Lower lobe of right lung (tissue), 2 donors: Measurements from ENCODE around the gene TMEM119. TPM values are rescaled to one million over a fixed set of nuclear protein-coding genes. Genes with fewer than 3 reads are reported as not detected.
A peak's percentile ranks its signal among the peaks of the same experiment; 100 is the strongest.

Source experiments
- ATAC-seq, 2 donors: fragments of 200-7000 bp; cut with Tn5 transposase; one replicate each; pipeline ENCODE4 v1.9.1; 2020 to 2022; ENCODE audit warnings: mild to moderate bottlenecking in 2 of 2, moderate library complexity in 2 of 2
- DNase-seq: peaks from one replicate; pipeline ENCODE4 v3.0.0-alpha.2; 2020
- H3K27ac ChIP-seq: fragments of 200-600 bp; one replicate; pipeline ENCODE4 v1.8.0; 2022
- H3K27me3 ChIP-seq: fragments of 200-600 bp; one replicate; pipeline ENCODE4 v1.8.0; 2022; ENCODE audit warnings: low read depth
- H3K36me3 ChIP-seq: fragments of 200-600 bp; one replicate; pipeline ENCODE4 v1.8.0; 2022; ENCODE audit warnings: mild to moderate bottlenecking
- H3K4me1 ChIP-seq: fragments of 200-600 bp; one replicate; pipeline ENCODE4 v1.8.0; 2022
- H3K4me3 ChIP-seq: fragments of 200-600 bp; one replicate; pipeline ENCODE4 v1.8.0; 2022; ENCODE audit warnings: mild to moderate bottlenecking
- H3K9me3 ChIP-seq: fragments of 200-600 bp; one replicate; pipeline ENCODE4 v1.8.0; 2022
- CTCF ChIP-seq: fragments of 200-600 bp; IDR thresholded peaks from one replicate; pipeline ENCODE4 v1.8.0; 2022; ENCODE audit warnings: antibody characterized with exemption, mild to moderate bottlenecking
- intact Hi-C: fragments of 100-400 bp; cut with DNase I; formaldehyde crosslinking; loops from one replicate; pipeline ENCODE4 v1.11.0; 2022
- total RNA-seq: library from RNA; stranded (reverse); fragmentation: NEBNext Ultra II Directional; extraction: Animal tissue kit (Norgen Biotek cat#: 25700); gene quantifications from one replicate; pipeline ENCODE4 v1.2.1, GENCODE V29; 2021
- donor health status: DM: no; HTN: yes; CAD: no; lungs with severe emphysema.

Gene TMEM119
- total RNA-seq, 1 donor from 2014 or later = 13.4 TPM

- Histone ChIP-seq H3K36me3 (peaks cover 20% of the 10 kb centered on the region), H3K9me3 (no peaks in the 10 kb centered on the region), H3K4me1 (peaks cover 4% of the 10 kb centered on the region), H3K27ac (no peak overlapping the region), H3K4me3 (no peak overlapping the region), H3K27me3 (no peaks in the 10 kb centered on the region)
- no peak for TF ChIP-seq CTCF
- intact Hi-C loops = no loop called here
- ATAC-seq (no peak), DNase-seq (no peak)
Observed at GRCh38 chr12:108573317-108573716, 24.6 kb downstream of the TMEM119 start.

- Histone ChIP-seq H3K36me3 (peaks cover 31% of the 10 kb centered on the region), H3K27ac (no peak overlapping the region), H3K4me3 (no peak overlapping the region), H3K27me3 (no peaks in the 10 kb centered on the region), H3K4me1 (peaks cover 14% of the 10 kb centered on the region), H3K9me3 (no peaks in the 10 kb centered on the region)
- TF ChIP-seq CTCF = no peak
- intact Hi-C loops = no loop called here
- DNase-seq (no peak), ATAC-seq (no peak)
Observed at GRCh38 chr12:108572166-108572790, 25.6 kb downstream of the TMEM119 start.

GRCh38 chr12:108571609-108572165, 26.2 kb downstream of the TMEM119 start:
- DNase-seq (no peak), ATAC-seq (no peak)
- Histone ChIP-seq H3K4me1 (peaks cover 20% of the 10 kb centered on the region), H3K4me3 (no peak overlapping the region), H3K27ac (no peak overlapping the region), H3K27me3 (no peaks in the 10 kb centered on the region), H3K9me3 (no peaks in the 10 kb centered on the region), H3K36me3 (peaks cover 37% of the 10 kb centered on the region)
- intact Hi-C loops = no loop called here
- TF ChIP-seq CTCF = no peak

GRCh38 chr12:108570743-108571608, 26.9 kb downstream of the TMEM119 start:
- Histone ChIP-seq H3K4me3 (no peak overlapping the region), H3K9me3 (no peaks in the 10 kb centered on the region), H3K36me3 (peaks cover 44% of the 10 kb centered on the region), H3K4me1 (peaks cover 27% of the 10 kb centered on the region), H3K27me3 (no peaks in the 10 kb centered on the region), H3K27ac (no peak overlapping the region)
- ATAC-seq = no peak
- no peak for DNase-seq
- peak; percentile 15 for TF ChIP-seq CTCF
- intact Hi-C loops = no loop called here

- DNase-seq (no peak), ATAC-seq (no peak)
- Histone ChIP-seq H3K27ac (peak overlapping the region; percentile 32), H3K9me3 (no peaks in the 10 kb centered on the region), H3K27me3 (no peaks in the 10 kb centered on the region), H3K4me1 (peaks cover 48% of the 10 kb centered on the region), H3K4me3 (no peak overlapping the region), H3K36me3 (peaks cover 66% of the 10 kb centered on the region)
- intact Hi-C loops = no loop called here
- TF ChIP-seq CTCF = no peak
Observed at GRCh38 chr12:108568338-108569154, 29.3 kb downstream of the TMEM119 start.
